OCI-LY7 (cell line): ENCODE data around the gene PCK2. TPM values are rescaled to one million over a fixed set of nuclear protein-coding genes. Genes with fewer than 3 reads are reported as not detected.

ENCODE experiments used
- BruUV-seq: library from RNA; stranded (reverse); fragments of 400-500 nt; replicated peaks from 2 replicates; lab custom pipeline; 2021; lab: Mats Ljungman, UMichigan
- CTCF ChIA-PET: fragments of 300-600 bp; sonication (Branson Sonifier 250); formaldehyde crosslinking; loops from one replicate; lab custom pipeline; 2022; ENCODE audit warnings: antibody characterized with exemption; ENCODE audit not compliant: unreplicated experiment; lab: Charles Lee
- POLR2A ChIA-PET: fragments of 300-600 bp; sonication (Branson Sonifier 250); formaldehyde crosslinking; loops from one replicate; lab custom pipeline; 2022; ENCODE audit warnings: antibody characterized with exemption; lab: Charles Lee
- DNase-seq: peaks from one replicate; pipeline ENCODE4 v3.0.0-alpha.2; 2015; ENCODE audit warnings: low spot score
- H2AFZ ChIP-seq: fragments of 200-600 bp; sonication (generic), shearing (Covaris generic); 2 replicates; pipeline ENCODE4 v1.6.1; 2014; ENCODE audit warnings: mild to moderate bottlenecking, antibody characterized with exemption, low read length, moderate library complexity
- H3K27ac ChIP-seq: fragments of 200-600 bp; sonication (generic); 2 replicates; pipeline ENCODE4 v1.5.1; 2014; ENCODE audit warnings: mixed run types, low read depth, mild to moderate bottlenecking, moderate library complexity, low read length, inconsistent platforms; ENCODE audit not compliant: poor library complexity, severe bottlenecking
- H3K36me3 ChIP-seq: fragments of 200-600 bp; sonication (generic); 2 replicates; pipeline ENCODE4 v1.6.1; 2014; ENCODE audit warnings: mild to moderate bottlenecking, antibody characterized with exemption, low read length, moderate library complexity, mixed read lengths; ENCODE audit not compliant: insufficient read depth
- H3K4me1 ChIP-seq: fragments of 200-600 bp; sonication (generic); 2 replicates; pipeline ENCODE4 v1.5.1; 2014; ENCODE audit warnings: mild to moderate bottlenecking, low read length; ENCODE audit not compliant: insufficient read depth, poor library complexity, severe bottlenecking
- H3K4me2 ChIP-seq: fragments of 200-600 bp; sonication (generic); 2 replicates; pipeline ENCODE4 v1.6.1; 2014; ENCODE audit warnings: mild to moderate bottlenecking, low read length
- H3K4me3 ChIP-seq: fragments of 200-600 bp; sonication (generic); 2 replicates; pipeline ENCODE4 v1.5.1; 2014; ENCODE audit warnings: mild to moderate bottlenecking, low read depth, low read length; ENCODE audit not compliant: poor library complexity, severe bottlenecking
- H3K79me2 ChIP-seq: fragments of 200-600 bp; sonication (generic); 2 replicates; pipeline ENCODE4 v1.6.1; 2016; ENCODE audit warnings: low read depth, mild to moderate bottlenecking, low read length, moderate library complexity, mixed read lengths; ENCODE audit not compliant: insufficient read depth
- H3K9me2 ChIP-seq: fragments of 200-600 bp; sonication (generic); 2 replicates; pipeline ENCODE4 v1.6.1; 2016; ENCODE audit warnings: mild to moderate bottlenecking, low read length, mixed read lengths; ENCODE audit not compliant: insufficient read depth
- H3K9me3 ChIP-seq: fragments of 200-600 bp; sonication (generic); 2 replicates; pipeline ENCODE4 v1.6.1; 2014; ENCODE audit warnings: mild to moderate bottlenecking, mixed run types, low read length, mixed read lengths
- H4K20me1 ChIP-seq: fragments of 200-600 bp; sonication (generic); 2 replicates; pipeline ENCODE4 v1.6.1; 2014; ENCODE audit warnings: mild to moderate bottlenecking, antibody characterized with exemption, low read length, moderate library complexity, mixed read lengths; ENCODE audit not compliant: insufficient read depth
- CTCF ChIP-seq: fragments of 200-600 bp; sonication (generic); conservative IDR thresholded peaks from 2 replicates; pipeline ENCODE4 v1.5.1; 2014; ENCODE audit warnings: mild to moderate bottlenecking, antibody characterized with exemption, low read length, moderate library complexity, mixed read lengths
- EZH2phosphoT487 ChIP-seq: fragments of 200-600 bp; sonication (generic); IDR thresholded peaks from 2 replicates; pipeline ENCODE4 v1.6.1; 2018; ENCODE audit warnings: low read depth, borderline replicate concordance, mild to moderate bottlenecking, mixed run types, antibody characterized with exemption, low read length, moderate library complexity, mixed read lengths
- intact Hi-C: fragments of 100-400 bp; cut with micrococcal nuclease; formaldehyde crosslinking; loops from one replicate; pipeline ENCODE4 v1.10.0; 2022; ENCODE audit not compliant: unreplicated experiment
- microRNA-seq: library from miRNA; unstranded; fragments of <30 nt; microRNA quantifications from one replicate; pipeline ENCODE4 v1.2.0, GENCODE V29; 2022; ENCODE audit warnings: borderline replicate concordance
- total RNA-seq, 2 experiments: library from RNA; depleted of rRNA in 1 of 2; stranded (reverse); fragments of >200 nt in 1 of 2; shearing (Covaris generic) in 1 of 2; gene quantifications; 2 replicates each; pipeline ENCODE4 v1.2.3, GENCODE V29; 2014 to 2022

Gene PCK2
- total RNA-seq, 2 experiments from 2014 or later, result 43.6 to 130 TPM

GRCh38 chr14:24150993-24151392, 56.9 kb downstream of the PCK2 start:
- CTCF ChIA-PET, result interaction anchor here (2.2 kb wide), 1 partner anchor 10 kb away, joined by 6 read pairs; the partner anchor contains the start of gene IRF9
- no peak for DNase-seq
- H3K36me3 ChIP-seq, result peaks cover 56% of the 10 kb centered on the region
- H2AFZ ChIP-seq, result no peak overlapping the region
- TF ChIP-seq CTCF, result no peak
- TF ChIP-seq EZH2phosphoT487, result no peak
- intact Hi-C loops, result no loop called here
- no peak overlapping the region for H3K4me3 ChIP-seq
- no peaks in the 10 kb centered on the region for H3K9me2 ChIP-seq
- BruUV-seq, result no TSS peak
- POLR2A ChIA-PET, result interaction anchor here (0.6 to 0.8 kb wide), 3 partner anchors 24 to 830 kb away, joined by 4 read pairs; partner anchors contain the start of genes DCAF11, NRL and PABPN1
- H3K4me1 ChIP-seq, result peaks cover 8% of the 10 kb centered on the region
- no peaks in the 10 kb centered on the region for H3K9me3 ChIP-seq
- peaks cover 10% of the 10 kb centered on the region; the same call in 1 of the 2 replicates for H3K79me2 ChIP-seq
- no peak overlapping the region for H3K27ac ChIP-seq
- no peaks in the 10 kb centered on the region for H4K20me1 ChIP-seq
- no peak overlapping the region for H3K4me2 ChIP-seq

GRCh38 chr14:24151404-24152080, 57.4 kb downstream of the PCK2 start:
- TF ChIP-seq CTCF, result no peak
- TF ChIP-seq EZH2phosphoT487, result no peak
- Histone ChIP-seq H3K79me2 (peaks cover 7% of the 10 kb centered on the region; the same call in 1 of the 2 replicates), H3K27ac (no peak overlapping the region), H3K4me1 (peaks cover 8% of the 10 kb centered on the region), H3K4me2 (no peak overlapping the region), H2AFZ (no peak overlapping the region), H3K9me2 (no peaks in the 10 kb centered on the region), H3K36me3 (peaks cover 59% of the 10 kb centered on the region), H3K4me3 (no peak overlapping the region), H4K20me1 (no peaks in the 10 kb centered on the region), H3K9me3 (no peaks in the 10 kb centered on the region)
- no peak for DNase-seq
- intact Hi-C loops, result no loop called here
- CTCF ChIA-PET, result interaction anchor here (2.2 kb wide), 1 partner anchor 10 kb away, joined by 6 read pairs; the partner anchor contains the start of gene IRF9
- no TSS peak for BruUV-seq
- POLR2A ChIA-PET, result interaction anchor here (0.8 kb wide), 2 partner anchors 24 to 37 kb away, joined by 4 read pairs; partner anchors contain the start of genes DCAF11 and NRL

Small RNA genes within 50 kb of the gene (microRNA-seq; reads per million reads assigned to microRNA genes)
- gene MIR7703, result not detected

Other genes starting within 250 kb of the PCK2 start
- 18.5 and 18.7 TPM in 2 replicates for gene DHRS4, start 140.5 kb upstream of the PCK2 start, total RNA-seq (2014; rRNA removed; shearing (Covaris generic))
- gene DHRS4, start 140.5 kb upstream of the PCK2 start, total RNA-seq (2022), result 18.8 and 19.6 TPM in 2 replicates
- 12.9 and 24.2 TPM in 2 replicates for gene DHRS4L2, start 105.4 kb upstream of the PCK2 start, total RNA-seq (2014; rRNA removed; shearing (Covaris generic))
- gene DHRS4L2, start 105.4 kb upstream of the PCK2 start, total RNA-seq (2022), result 18.6 and 18.8 TPM in 2 replicates
- 0.03 and 0.32 TPM in 2 replicates for gene CARMIL3, start 42.3 kb upstream of the PCK2 start, total RNA-seq (2014; rRNA removed; shearing (Covaris generic))
- 0.21 TPM in 1 of 2 replicates, not detected in the other for gene CARMIL3, start 42.3 kb upstream of the PCK2 start, total RNA-seq (2022)
- gene CPNE6, start 22.7 kb upstream of the PCK2 start, total RNA-seq (2014; rRNA removed; shearing (Covaris generic)), result 0.10 TPM in 1 of 2 replicates, not detected in the other
- not detected in 2 replicates for gene CPNE6, start 22.7 kb upstream of the PCK2 start, total RNA-seq (2022)
- gene DCAF11, start 20.5 kb downstream of the PCK2 start, total RNA-seq (2014; rRNA removed; shearing (Covaris generic)), result 75.5 and 79.2 TPM in 2 replicates
- 63.6 and 77.3 TPM in 2 replicates for gene DCAF11, start 20.5 kb downstream of the PCK2 start, total RNA-seq (2022)
- gene NRL, start 20.6 kb downstream of the PCK2 start, total RNA-seq (2014; rRNA removed; shearing (Covaris generic)), result 3.1 and 4.6 TPM in 2 replicates
- gene NRL, start 20.6 kb downstream of the PCK2 start, total RNA-seq (2022), result 7.5 and 8.1 TPM in 2 replicates
- 0.28 TPM in 2 replicates for gene FITM1, start 36.3 kb downstream of the PCK2 start, total RNA-seq (2014; rRNA removed; shearing (Covaris generic))
- gene FITM1, start 36.3 kb downstream of the PCK2 start, total RNA-seq (2022), result 0.97 and 1.4 TPM in 2 replicates
- gene PSME1, start 41.9 kb downstream of the PCK2 start, total RNA-seq (2014; rRNA removed; shearing (Covaris generic)), result 187 and 213 TPM in 2 replicates
- gene PSME1, start 41.9 kb downstream of the PCK2 start, total RNA-seq (2022), result 146 and 149 TPM in 2 replicates
- gene EMC9, start 47.3 kb downstream of the PCK2 start, total RNA-seq (2014; rRNA removed; shearing (Covaris generic)), result 73.2 and 74.8 TPM in 2 replicates
- 72.0 and 72.9 TPM in 2 replicates for gene EMC9, start 47.3 kb downstream of the PCK2 start, total RNA-seq (2022)
- gene PSME2, start 52.3 kb downstream of the PCK2 start, total RNA-seq (2014; rRNA removed; shearing (Covaris generic)), result 254 and 290 TPM in 2 replicates
- gene PSME2, start 52.3 kb downstream of the PCK2 start, total RNA-seq (2022), result 176 and 188 TPM in 2 replicates
- gene RNF31, start 53.2 kb downstream of the PCK2 start, total RNA-seq (2014; rRNA removed; shearing (Covaris generic)), result 37.8 and 66.1 TPM in 2 replicates
- gene RNF31, start 53.2 kb downstream of the PCK2 start, total RNA-seq (2022), result 57.8 and 58.1 TPM in 2 replicates
- gene IRF9, start 67.0 kb downstream of the PCK2 start, total RNA-seq (2014; rRNA removed; shearing (Covaris generic)), result 35.1 and 40.7 TPM in 2 replicates
- gene IRF9, start 67.0 kb downstream of the PCK2 start, total RNA-seq (2022), result 36.2 and 39.1 TPM in 2 replicates
- gene REC8, start 77.8 kb downstream of the PCK2 start, total RNA-seq (2014; rRNA removed; shearing (Covaris generic)), result 4.3 and 9.8 TPM in 2 replicates
- gene REC8, start 77.8 kb downstream of the PCK2 start, total RNA-seq (2022), result 12.6 and 14.2 TPM in 2 replicates
- 48.4 and 59.2 TPM in 2 replicates for gene IPO4, start 94.5 kb downstream of the PCK2 start, total RNA-seq (2014; rRNA removed; shearing (Covaris generic))
- gene IPO4, start 94.5 kb downstream of the PCK2 start, total RNA-seq (2022), result 49.3 and 53.1 TPM in 2 replicates
- 23.4 and 31.3 TPM in 2 replicates for gene TM9SF1, start 101.1 kb downstream of the PCK2 start, total RNA-seq (2014; rRNA removed; shearing (Covaris generic))
- 23.1 and 27.8 TPM in 2 replicates for gene TM9SF1, start 101.1 kb downstream of the PCK2 start, total RNA-seq (2022)
- not detected in 2 replicates for gene TSSK4, start 111.4 kb downstream of the PCK2 start, total RNA-seq (2014; rRNA removed; shearing (Covaris generic))
- 1.1 and 1.5 TPM in 2 replicates for gene TSSK4, start 111.4 kb downstream of the PCK2 start, total RNA-seq (2022)
- gene CHMP4A, start 119.2 kb downstream of the PCK2 start, total RNA-seq (2014; rRNA removed; shearing (Covaris generic)), result 48.5 and 65.7 TPM in 2 replicates
- 67.6 and 72.9 TPM in 2 replicates for gene CHMP4A, start 119.2 kb downstream of the PCK2 start, total RNA-seq (2022)
- gene MDP1, start 121.8 kb downstream of the PCK2 start, total RNA-seq (2014; rRNA removed; shearing (Covaris generic)), result 21.5 and 23.2 TPM in 2 replicates
- 26.6 and 30.9 TPM in 2 replicates for gene MDP1, start 121.8 kb downstream of the PCK2 start, total RNA-seq (2022)
- 167 and 285 TPM in 2 replicates for gene NEDD8, start 138.1 kb downstream of the PCK2 start, total RNA-seq (2014; rRNA removed; shearing (Covaris generic))
- 174 and 182 TPM in 2 replicates for gene NEDD8, start 138.1 kb downstream of the PCK2 start, total RNA-seq (2022)
- 39.4 and 51.4 TPM in 2 replicates for gene GMPR2, start 138.6 kb downstream of the PCK2 start, total RNA-seq (2014; rRNA removed; shearing (Covaris generic))
- gene GMPR2, start 138.6 kb downstream of the PCK2 start, total RNA-seq (2022), result 61.4 and 62.3 TPM in 2 replicates
- 63.9 and 70.1 TPM in 2 replicates for gene TINF2, start 148.3 kb downstream of the PCK2 start, total RNA-seq (2014; rRNA removed; shearing (Covaris generic))
- 76.1 and 77.5 TPM in 2 replicates for gene TINF2, start 148.3 kb downstream of the PCK2 start, total RNA-seq (2022)
- gene TGM1, start 168.9 kb downstream of the PCK2 start, total RNA-seq (2014; rRNA removed; shearing (Covaris generic)), result 3.0 and 5.2 TPM in 2 replicates
- gene TGM1, start 168.9 kb downstream of the PCK2 start, total RNA-seq (2022), result 5.4 and 7.0 TPM in 2 replicates
- 16.7 and 24.3 TPM in 2 replicates for gene RABGGTA, start 177.3 kb downstream of the PCK2 start, total RNA-seq (2014; rRNA removed; shearing (Covaris generic))
- 27.3 and 29.7 TPM in 2 replicates for gene RABGGTA, start 177.3 kb downstream of the PCK2 start, total RNA-seq (2022)
- gene DHRS1, start 205.5 kb downstream of the PCK2 start, total RNA-seq (2014; rRNA removed; shearing (Covaris generic)), result 21.0 and 27.4 TPM in 2 replicates
- 34.9 and 35.6 TPM in 2 replicates for gene DHRS1, start 205.5 kb downstream of the PCK2 start, total RNA-seq (2022)
- gene NOP9, start 205.5 kb downstream of the PCK2 start, total RNA-seq (2014; rRNA removed; shearing (Covaris generic)), result 30.6 and 33.2 TPM in 2 replicates
- 44.0 and 52.6 TPM in 2 replicates for gene NOP9, start 205.5 kb downstream of the PCK2 start, total RNA-seq (2022)
- not detected in 2 replicates for gene CIDEB, start 213.7 kb downstream of the PCK2 start, total RNA-seq (2014; rRNA removed; shearing (Covaris generic))
- gene CIDEB, start 213.7 kb downstream of the PCK2 start, total RNA-seq (2022), result 1.6 and 3.2 TPM in 2 replicates
- gene LTB4R2, start 215.8 kb downstream of the PCK2 start, total RNA-seq (2014; rRNA removed; shearing (Covaris generic)), result 15.7 and 18.2 TPM in 2 replicates
- gene LTB4R2, start 215.8 kb downstream of the PCK2 start, total RNA-seq (2022), result 37.6 TPM in 2 replicates
- gene LTB4R, start 217.2 kb downstream of the PCK2 start, total RNA-seq (2014; rRNA removed; shearing (Covaris generic)), result 15.8 and 17.9 TPM in 2 replicates
- 28.3 and 30.5 TPM in 2 replicates for gene LTB4R, start 217.2 kb downstream of the PCK2 start, total RNA-seq (2022)
- 0.26 and 2.0 TPM in 2 replicates for gene ADCY4, start 240.8 kb downstream of the PCK2 start, total RNA-seq (2014; rRNA removed; shearing (Covaris generic))
- gene ADCY4, start 240.8 kb downstream of the PCK2 start, total RNA-seq (2022), result 3.4 and 6.0 TPM in 2 replicates
- 8.1 and 13.8 TPM in 2 replicates for gene RIPK3, start 245.7 kb downstream of the PCK2 start, total RNA-seq (2014; rRNA removed; shearing (Covaris generic))
- gene RIPK3, start 245.7 kb downstream of the PCK2 start, total RNA-seq (2022), result 14.5 and 18.8 TPM in 2 replicates